ENCODE data around the gene CD276. TPM values are rescaled to one million over a fixed set of nuclear protein-coding genes. Genes with fewer than 3 reads are reported as not detected.

CD276 gene
- total RNA-seq, 1 experiment from 2014 or later, result 75.4 TPM

- Histone ChIP-seq H3K4me1 (ENCODE audit: control insufficient read depth in 1 of 2, insufficient read depth in 2 of 2, low read length in 2 of 2) (peaks cover 0 to 16% of the 10 kb centered on the region in 2 experiments; a peak in 2 of 4 replicates), H3K79me2 (ENCODE audit: insufficient read depth, low read length) (peaks cover 57% of the 10 kb centered on the region), H3K9me2 (ENCODE audit: insufficient read depth) (no peaks in the 10 kb centered on the region), H2AFZ (ENCODE audit: low read depth, low read length, poor library complexity, severe bottlenecking) (no peak overlapping the region), H3K27me3 (ENCODE audit: insufficient read depth, low read length) (no peaks in the 10 kb centered on the region), H3K27ac (ENCODE audit: low read depth, low read length) (no peak overlapping the region), H3K4me2 (ENCODE audit: low read length) (peak overlapping the region; percentile 32), H4K20me1 (ENCODE audit: insufficient read depth) (no peaks in the 10 kb centered on the region), H3K36me3 (ENCODE audit: control insufficient read depth in 1 of 2, insufficient read depth in 2 of 2, low read length in 2 of 2) (peaks cover 0 to 3% of the 10 kb centered on the region in 2 experiments; a peak in 1 of 4 replicates), H3K4me3 (replicated peaks in 1 of 2; ENCODE audit: low read depth in 1 of 2, low read length in 2 of 2) (no peak overlapping the region), H3K9ac (ENCODE audit: low read length) (no peak overlapping the region), H3K9me3 (ENCODE audit: control insufficient read depth in 1 of 2, insufficient read depth in 1 of 2, low read depth in 1 of 2, low read length in 2 of 2) (no peaks in the 10 kb centered on the region)
- ChIA-PET RAD21 (ENCODE audit: low non-redundant PET in 1 of 2, low total read pairs in 2 of 2, uncharacterized antibody in 2 of 2, unreplicated experiment in 2 of 2) (no interaction called here), CTCF (interaction anchor here (1.4 to 7.2 kb wide), 4 partner anchors 11 to 137 kb away, joined by 5 to 64 read pairs (median 20); partner anchors contain the start of gene NPTN), POLR2A (no interaction called here)
- no peak for DNase-seq (ENCODE audit: low read depth, low spot score)
- peak; percentile 43 for ATAC-seq
- BruUV-seq (replicated peaks), result no TSS peak
- intact Hi-C loops (cut with micrococcal nuclease), result no loop called here
- no peak for TF ChIP-seq ZFX (IDR thresholded peaks at IDR 0.05)
- no peak for TF ChIP-seq ATF3 (IDR thresholded peaks at IDR 0.05)
- peak; percentile 50; the same call in 1 of the 2 replicates for TF ChIP-seq SRF (IDR thresholded peaks at IDR 0.05; ENCODE audit: low read depth)
- peak; percentile 37 for TF ChIP-seq TCF7L2 (IDR thresholded peaks at IDR 0.05; ENCODE audit: borderline replicate concordance, extremely low read depth, insufficient read depth, insufficient read length)
Measured at GRCh38 chr15:73697033-73697467, 12.9 kb downstream of the CD276 start.

- H2AFZ ChIP-seq (ENCODE audit: low read depth, low read length, poor library complexity, severe bottlenecking), result no peak overlapping the region
- H3K9me3 ChIP-seq (ENCODE audit: control insufficient read depth in 1 of 2, insufficient read depth in 1 of 2, low read depth in 1 of 2, low read length in 2 of 2), result no peaks in the 10 kb centered on the region
- POLR2A ChIA-PET, result no interaction called here
- H3K9ac ChIP-seq (ENCODE audit: low read length), result no peak overlapping the region
- no peaks in the 10 kb centered on the region for H3K9me2 ChIP-seq (ENCODE audit: insufficient read depth)
- intact Hi-C loops (cut with micrococcal nuclease), result loop anchor here (1.0 kb wide), 5 partner anchors 22 to 415 kb away; no protein-coding TSS in a partner anchor
- H3K4me2 ChIP-seq (ENCODE audit: low read length), result no peak overlapping the region
- BruUV-seq (replicated peaks), result no TSS peak
- no peak overlapping the region for H3K4me3 ChIP-seq (replicated peaks in 1 of 2; ENCODE audit: low read depth in 1 of 2, low read length in 2 of 2)
- ATAC-seq, result no peak
- CTCF ChIA-PET, result interaction anchor here (0.7 to 7.2 kb wide), 18 partner anchors 8 to 434 kb away, joined by 3 to 64 read pairs (median 3); partner anchors contain the start of gene NPTN
- H3K79me2 ChIP-seq (ENCODE audit: insufficient read depth, low read length), result peaks cover 35% of the 10 kb centered on the region
- H3K36me3 ChIP-seq (ENCODE audit: control insufficient read depth in 1 of 2, insufficient read depth in 2 of 2, low read length in 2 of 2), result peaks cover 0 to 7% of the 10 kb centered on the region in 2 experiments; a peak in 2 of 4 replicates
- peaks cover 0 to 16% of the 10 kb centered on the region in 2 experiments; a peak in 2 of 4 replicates for H3K4me1 ChIP-seq (ENCODE audit: control insufficient read depth in 1 of 2, insufficient read depth in 2 of 2, low read length in 2 of 2)
- no peak for DNase-seq (ENCODE audit: low read depth, low spot score)
- H4K20me1 ChIP-seq (ENCODE audit: insufficient read depth), result no peaks in the 10 kb centered on the region
- H3K27ac ChIP-seq (ENCODE audit: low read depth, low read length), result no peak overlapping the region
- RAD21 ChIA-PET (ENCODE audit: low non-redundant PET in 1 of 2, low total read pairs in 2 of 2, uncharacterized antibody in 2 of 2, unreplicated experiment in 2 of 2), result interaction anchor here (0.7 to 1.5 kb wide), 7 partner anchors 8 to 139 kb away, joined by 3 to 7 read pairs (median 5); no protein-coding TSS in a partner anchor
- H3K27me3 ChIP-seq (ENCODE audit: insufficient read depth, low read length), result no peaks in the 10 kb centered on the region
- TF ChIP-seq ZNF274 (IDR thresholded peaks at IDR 0.05; ENCODE audit: low read depth, low read length) (no peak), SRF (IDR thresholded peaks at IDR 0.05; ENCODE audit: low read depth) (no peak), POLR2AphosphoS5 (IDR thresholded peaks at IDR 0.05; ENCODE audit: low read depth, low read length) (no peak), RAD21 (IDR thresholded peaks at IDR 0.05; ENCODE audit: low read depth) (no peak), EZH2phosphoT487 (IDR thresholded peaks at IDR 0.05; ENCODE audit: borderline replicate concordance) (no peak), ZFX (IDR thresholded peaks at IDR 0.05) (no peak), ATF3 (IDR thresholded peaks at IDR 0.05) (no peak), SP1 (IDR thresholded peaks at IDR 0.05; ENCODE audit: low read depth) (no peak), ELF1 (IDR thresholded peaks at IDR 0.05; ENCODE audit: borderline replicate concordance, low read depth) (no peak), FOSL1 (IDR thresholded peaks at IDR 0.05; ENCODE audit: low read depth) (no peak), MAX (IDR thresholded peaks at IDR 0.05) (no peak), POLR2A (IDR thresholded peaks at IDR 0.05; ENCODE audit: borderline replicate concordance, extremely low read depth, insufficient read depth, insufficient read length) (no peak), REST (IDR thresholded peaks at IDR 0.05; ENCODE audit: low read depth) (no peak)
Measured at GRCh38 chr15:73699249-73700040, 15.3 kb downstream of the CD276 start.

Measured in HCT116 (cell line).